ENCODE data around the gene SOAT2.

The SOAT2 gene

DNA sequence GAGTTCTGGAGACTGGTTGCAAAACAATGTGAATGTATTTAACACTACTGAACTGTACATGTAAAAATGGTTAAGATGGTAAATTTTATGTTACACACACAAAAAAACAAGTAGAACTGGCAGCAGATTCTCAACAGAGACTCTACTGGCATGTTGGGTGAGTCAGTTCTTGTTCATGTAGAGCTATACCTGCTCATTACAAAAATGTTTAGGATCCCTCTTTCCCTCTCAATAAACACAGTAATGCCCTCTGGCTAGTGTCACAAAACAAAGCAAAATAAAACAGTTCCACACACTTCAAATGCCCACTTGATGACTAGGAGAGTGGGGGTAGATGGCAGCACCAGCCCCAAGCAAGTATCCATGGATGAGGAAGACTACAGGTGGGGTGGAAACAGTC is 63.6 kb downstream of the SOAT2 start:
- no peak overlapping the region for H3K4me3 ChIP-seq (ENCODE audit: control insufficient read depth, low read depth, low read length)
- DNase-seq (ENCODE audit: low read depth): no peak
- TF ChIP-seq, protein P1, sequence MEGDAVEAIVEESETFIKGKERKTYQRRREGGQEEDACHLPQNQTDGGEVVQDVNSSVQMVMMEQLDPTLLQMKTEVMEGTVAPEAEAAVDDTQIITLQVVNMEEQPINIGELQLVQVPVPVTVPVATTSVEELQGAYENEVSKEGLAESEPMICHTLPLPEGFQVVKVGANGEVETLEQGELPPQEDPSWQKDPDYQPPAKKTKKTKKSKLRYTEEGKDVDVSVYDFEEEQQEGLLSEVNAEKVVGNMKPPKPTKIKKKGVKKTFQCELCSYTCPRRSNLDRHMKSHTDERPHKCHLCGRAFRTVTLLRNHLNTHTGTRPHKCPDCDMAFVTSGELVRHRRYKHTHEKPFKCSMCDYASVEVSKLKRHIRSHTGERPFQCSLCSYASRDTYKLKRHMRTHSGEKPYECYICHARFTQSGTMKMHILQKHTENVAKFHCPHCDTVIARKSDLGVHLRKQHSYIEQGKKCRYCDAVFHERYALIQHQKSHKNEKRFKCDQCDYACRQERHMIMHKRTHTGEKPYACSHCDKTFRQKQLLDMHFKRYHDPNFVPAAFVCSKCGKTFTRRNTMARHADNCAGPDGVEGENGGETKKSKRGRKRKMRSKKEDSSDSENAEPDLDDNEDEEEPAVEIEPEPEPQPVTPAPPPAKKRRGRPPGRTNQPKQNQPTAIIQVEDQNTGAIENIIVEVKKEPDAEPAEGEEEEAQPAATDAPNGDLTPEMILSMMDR (IDR thresholded peaks at IDR 0.05; ENCODE audit: control insufficient read depth, insufficient read depth, low read depth, low read length, missing control alignments): no peak

DNA sequence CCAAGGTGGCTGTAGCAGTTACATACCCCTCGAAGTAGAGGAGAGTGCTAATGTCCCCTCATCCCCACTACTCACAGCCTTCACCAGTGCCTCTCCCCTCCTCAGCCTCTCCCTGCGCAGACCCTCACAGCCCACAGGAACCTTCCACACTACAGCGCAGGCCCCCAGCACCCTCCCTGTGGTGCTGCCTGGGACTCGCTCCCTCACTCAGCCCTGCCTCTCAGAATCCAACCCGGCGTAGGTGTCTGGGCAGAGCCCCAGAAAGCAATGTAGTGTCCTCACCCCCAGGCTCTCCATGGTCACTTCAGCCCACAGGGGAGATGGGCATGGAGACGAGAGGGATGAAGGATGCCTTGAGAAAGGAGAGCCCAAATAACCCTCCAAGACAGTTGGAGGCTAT is 66.4 kb downstream of the SOAT2 start:
- no peak for DNase-seq (ENCODE audit: low read depth)
- TF ChIP-seq, protein P1 (IDR thresholded peaks at IDR 0.05; ENCODE audit: control insufficient read depth, insufficient read depth, low read depth, low read length, missing control alignments): no peak
- H3K4me3 ChIP-seq (ENCODE audit: control insufficient read depth, low read depth, low read length): no peak overlapping the region

- H3K4me3 ChIP-seq (ENCODE audit: control insufficient read depth, low read depth, low read length): no peak overlapping the region
- TF ChIP-seq, protein P1 (IDR thresholded peaks at IDR 0.05; ENCODE audit: control insufficient read depth, insufficient read depth, low read depth, low read length, missing control alignments): no peak
- DNase-seq (ENCODE audit: low read depth): no peak
Observed at GRCh38 chr12:53170215-53170614, 66.9 kb downstream of the SOAT2 start.

DNA sequence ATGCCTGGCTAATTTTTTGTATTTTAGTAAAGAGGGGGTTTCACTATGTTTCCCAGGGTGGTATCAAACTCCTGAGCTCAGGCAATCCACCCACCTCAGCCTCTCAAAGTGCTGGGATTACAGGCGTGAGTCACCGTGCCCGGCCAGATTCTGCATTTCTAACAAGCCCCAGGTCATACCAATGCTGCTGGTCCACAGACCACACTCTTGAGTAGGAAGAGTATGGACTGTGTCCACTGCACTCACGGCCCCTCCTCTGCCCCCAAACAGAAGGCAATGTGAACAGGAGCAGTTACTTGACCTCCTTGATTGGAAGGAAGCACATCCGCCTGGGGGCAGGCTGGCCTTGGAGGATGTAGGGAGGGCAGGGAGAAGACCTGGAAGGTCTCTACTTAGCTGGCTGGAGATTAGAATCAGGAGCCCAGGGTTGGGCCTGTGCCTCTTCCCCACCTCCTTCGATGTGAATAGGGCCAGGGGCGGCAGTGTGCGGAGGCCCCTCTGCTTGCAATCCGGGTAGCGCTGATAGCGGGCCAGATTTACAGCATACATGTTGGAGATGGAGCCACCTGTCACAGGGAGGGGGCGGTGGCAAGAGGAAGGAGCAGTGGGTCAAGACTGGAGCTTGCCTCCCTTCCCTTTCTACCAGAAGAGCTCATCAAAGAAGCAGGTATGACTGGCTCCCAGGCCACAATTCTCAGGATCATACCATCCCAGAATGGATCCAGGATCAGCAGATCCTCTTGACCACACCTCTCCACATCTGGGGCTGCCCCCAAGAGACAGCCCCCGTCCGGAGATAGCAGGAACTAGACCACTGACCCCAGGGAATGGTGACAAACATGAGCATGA is 67.8 kb downstream of the SOAT2 start:
- H3K4me3 ChIP-seq (ENCODE audit: control insufficient read depth, low read depth, low read length): no peak overlapping the region
- TF ChIP-seq, protein P1 (IDR thresholded peaks at IDR 0.05; ENCODE audit: control insufficient read depth, insufficient read depth, low read depth, low read length, missing control alignments): no peak
- DNase-seq (ENCODE audit: low read depth): no peak

DNA sequence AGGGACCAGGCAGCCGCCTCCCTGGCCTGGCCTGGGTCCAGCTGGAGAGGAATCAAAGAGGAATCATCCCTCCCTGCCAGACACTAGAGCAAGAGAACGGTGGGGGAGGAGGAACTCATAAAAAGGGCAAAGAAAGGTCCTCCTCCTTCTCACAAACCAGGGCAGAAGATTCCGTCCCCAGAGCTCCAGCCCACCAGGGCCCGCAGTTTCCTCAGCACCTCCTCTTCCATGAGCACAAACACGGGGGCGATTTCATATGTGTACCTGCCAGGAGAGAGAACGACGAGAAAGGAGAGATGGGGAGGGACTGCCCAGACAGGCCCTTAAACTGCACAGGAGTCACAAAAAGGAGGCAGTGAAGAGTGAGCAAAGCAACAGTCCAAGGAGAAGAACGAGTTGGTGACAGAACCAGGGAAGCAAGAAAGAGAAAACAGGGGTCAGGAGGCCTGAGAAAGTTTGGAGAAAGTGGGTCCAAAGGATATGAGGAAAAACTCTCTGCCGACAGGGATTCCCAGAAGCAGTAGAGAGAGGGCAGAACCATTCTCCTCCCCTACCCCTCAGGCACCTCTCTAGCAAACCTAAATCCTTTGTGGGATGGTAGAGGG is 68.5 kb downstream of the SOAT2 start:
- TF ChIP-seq, protein P1 (IDR thresholded peaks at IDR 0.05; ENCODE audit: control insufficient read depth, insufficient read depth, low read depth, low read length, missing control alignments): no peak
- DNase-seq (ENCODE audit: low read depth): no peak
- no peak overlapping the region for H3K4me3 ChIP-seq (ENCODE audit: control insufficient read depth, low read depth, low read length)

DNA sequence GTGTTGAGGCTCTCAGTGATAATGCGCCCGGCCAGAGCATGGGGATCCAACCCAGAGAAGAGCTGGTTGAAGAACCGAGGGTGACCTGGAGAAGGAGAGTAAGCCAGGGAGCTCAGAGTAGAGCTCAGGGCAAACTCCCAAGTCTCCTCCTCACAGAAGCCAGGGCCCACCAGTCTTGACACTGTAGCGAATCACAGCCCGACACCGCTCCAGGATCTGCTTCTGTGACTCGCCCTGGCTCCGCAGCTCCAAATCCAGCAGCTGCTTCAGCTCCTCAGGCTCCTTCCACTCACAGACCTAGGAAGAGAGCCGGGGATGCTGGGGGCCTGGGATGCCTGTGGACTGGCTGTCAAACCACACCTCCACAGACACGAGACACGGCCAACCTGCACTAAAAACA is 69.1 kb downstream of the SOAT2 start:
- peak; percentile 16 for DNase-seq (ENCODE audit: low read depth)
- TF ChIP-seq, protein P1 (IDR thresholded peaks at IDR 0.05; ENCODE audit: control insufficient read depth, insufficient read depth, low read depth, low read length, missing control alignments): no peak
- no peak overlapping the region for H3K4me3 ChIP-seq (ENCODE audit: control insufficient read depth, low read depth, low read length)
